Transverse colon (tissue), 3 donors: Measurements from ENCODE around the gene ZKSCAN4.

ENCODE experiments used
- POLR2A ChIP-seq: fragments of 450-650 bp; IDR thresholded peaks from one replicate; pipeline ENCODE4 v1.6.1; 2016; ENCODE audit warnings: antibody characterized with exemption, mild to moderate bottlenecking, moderate library complexity
- TF ChIP-seq, protein P1 (sequence below), 5 experiments: fragments of 200-600 bp in 3 of 5; fragments of 450-650 bp in 2 of 5; sonication (generic) in 3 of 5; IDR thresholded peaks; 1 replicate in 2 of 5; 2 replicates in 3 of 5; pipeline ENCODE4 v1.5.1; 2016 to 2017; ENCODE audit warnings: antibody characterized with exemption in 5 of 5, inconsistent platforms in 3 of 5, mild to moderate bottlenecking in 2 of 5, moderate library complexity in 1 of 5

DNA sequence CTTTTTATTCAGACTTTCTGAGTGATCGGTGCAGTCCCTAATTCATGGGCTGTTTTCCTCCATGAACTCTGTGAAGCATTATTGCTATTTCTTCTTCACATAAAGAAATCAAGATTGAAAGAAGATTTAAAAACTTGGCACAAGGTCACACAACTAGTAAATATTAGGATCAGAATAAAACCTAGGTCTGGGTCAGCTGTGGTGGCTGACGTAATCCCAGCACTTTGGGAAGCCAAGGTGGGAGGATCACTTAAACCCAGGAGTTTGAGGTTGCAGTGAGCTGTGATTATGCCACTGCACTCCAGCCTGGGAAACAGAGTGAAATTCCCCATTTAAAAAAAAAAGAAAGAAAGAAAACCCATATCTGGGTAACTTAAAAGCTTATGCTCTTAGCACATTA, 25.6 kb downstream of the ZKSCAN4 start:
- TF ChIP-seq, protein P1, sequence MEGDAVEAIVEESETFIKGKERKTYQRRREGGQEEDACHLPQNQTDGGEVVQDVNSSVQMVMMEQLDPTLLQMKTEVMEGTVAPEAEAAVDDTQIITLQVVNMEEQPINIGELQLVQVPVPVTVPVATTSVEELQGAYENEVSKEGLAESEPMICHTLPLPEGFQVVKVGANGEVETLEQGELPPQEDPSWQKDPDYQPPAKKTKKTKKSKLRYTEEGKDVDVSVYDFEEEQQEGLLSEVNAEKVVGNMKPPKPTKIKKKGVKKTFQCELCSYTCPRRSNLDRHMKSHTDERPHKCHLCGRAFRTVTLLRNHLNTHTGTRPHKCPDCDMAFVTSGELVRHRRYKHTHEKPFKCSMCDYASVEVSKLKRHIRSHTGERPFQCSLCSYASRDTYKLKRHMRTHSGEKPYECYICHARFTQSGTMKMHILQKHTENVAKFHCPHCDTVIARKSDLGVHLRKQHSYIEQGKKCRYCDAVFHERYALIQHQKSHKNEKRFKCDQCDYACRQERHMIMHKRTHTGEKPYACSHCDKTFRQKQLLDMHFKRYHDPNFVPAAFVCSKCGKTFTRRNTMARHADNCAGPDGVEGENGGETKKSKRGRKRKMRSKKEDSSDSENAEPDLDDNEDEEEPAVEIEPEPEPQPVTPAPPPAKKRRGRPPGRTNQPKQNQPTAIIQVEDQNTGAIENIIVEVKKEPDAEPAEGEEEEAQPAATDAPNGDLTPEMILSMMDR (IDR thresholded peaks at IDR 0.05) = no peak
- TF ChIP-seq POLR2A = no peak
